ENCODE measurements around the gene CIITA.
"Not testable (repeated sequence)": the region's sequence is repeated elsewhere in the genome, so short reads cannot be mapped to it uniquely, and the experiment has no call there.

The CIITA gene

DNA sequence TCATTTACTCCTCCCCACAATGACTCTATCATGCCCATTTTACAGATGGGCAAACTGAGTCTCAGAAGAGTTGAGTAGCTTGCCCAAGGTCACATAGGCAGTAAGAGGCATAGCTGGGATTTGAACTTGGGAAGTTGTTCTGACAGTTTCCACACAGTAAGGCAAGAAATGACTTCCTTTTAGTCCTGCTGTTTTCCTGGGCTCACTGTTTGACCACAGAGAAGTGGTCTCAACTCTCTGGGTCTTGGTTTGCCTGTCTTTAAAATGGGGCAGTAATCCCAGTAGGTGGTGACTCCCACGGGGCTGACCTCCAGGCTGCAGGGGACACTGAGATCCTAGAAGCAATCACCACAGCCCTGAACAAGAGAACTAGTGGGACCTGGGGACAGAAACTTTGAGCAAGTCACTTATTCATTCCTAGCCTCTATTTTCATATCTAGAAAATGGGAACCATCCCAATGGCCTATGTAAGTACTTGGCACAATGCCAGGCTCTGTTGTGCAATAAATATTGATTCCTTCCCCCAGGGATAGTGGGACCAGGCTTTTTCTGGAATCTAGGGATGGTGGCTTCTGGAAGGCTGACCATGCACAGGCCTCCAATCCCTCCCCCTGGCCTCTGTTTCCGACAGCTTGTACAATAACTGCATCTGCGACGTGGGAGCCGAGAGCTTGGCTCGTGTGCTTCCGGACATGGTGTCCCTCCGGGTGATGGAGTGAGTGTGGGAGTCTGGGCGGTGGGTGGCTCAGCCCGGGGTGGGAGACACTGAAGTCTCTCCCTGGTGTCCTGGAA is 44.7 kb downstream of the CIITA start:
- no peak for DNase-seq (ENCODE audit: low spot score)

DNA sequence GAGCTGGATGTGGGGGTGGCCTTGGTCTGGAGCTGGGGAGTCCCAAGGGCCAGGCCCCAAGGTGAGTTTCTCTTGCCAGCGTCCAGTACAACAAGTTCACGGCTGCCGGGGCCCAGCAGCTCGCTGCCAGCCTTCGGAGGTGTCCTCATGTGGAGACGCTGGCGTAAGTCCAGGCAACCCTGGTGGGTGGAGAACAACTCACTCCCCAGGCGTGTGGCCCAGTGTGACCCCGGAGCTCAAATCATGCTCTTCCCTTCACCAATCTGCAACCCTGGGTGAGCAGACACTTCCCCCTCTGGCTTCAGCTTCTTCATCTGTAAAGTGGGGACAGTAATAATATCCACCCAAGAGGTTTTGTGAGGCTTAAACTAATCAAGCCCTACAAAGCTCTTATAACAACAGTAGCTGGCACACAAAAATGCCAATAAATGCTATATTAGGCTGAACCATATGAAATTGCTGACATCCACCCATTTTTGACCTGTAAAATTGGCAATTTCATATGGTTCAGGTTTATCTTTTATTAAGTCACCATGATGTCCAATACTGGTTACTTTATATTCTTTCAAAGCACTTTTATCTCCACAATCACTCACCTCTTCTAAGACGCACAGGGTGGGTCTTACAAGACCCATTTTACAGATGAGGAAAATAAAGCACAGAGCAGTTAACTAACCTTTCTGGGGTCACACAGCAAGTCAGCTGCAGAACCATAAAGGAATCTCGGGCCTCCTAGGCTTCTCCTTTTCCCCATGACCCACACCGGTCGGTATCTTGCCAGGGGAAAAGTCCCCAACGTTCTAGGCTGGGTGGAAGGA is 45.5 kb downstream of the CIITA start:
- no peak for DNase-seq (ENCODE audit: low spot score)

DNA sequence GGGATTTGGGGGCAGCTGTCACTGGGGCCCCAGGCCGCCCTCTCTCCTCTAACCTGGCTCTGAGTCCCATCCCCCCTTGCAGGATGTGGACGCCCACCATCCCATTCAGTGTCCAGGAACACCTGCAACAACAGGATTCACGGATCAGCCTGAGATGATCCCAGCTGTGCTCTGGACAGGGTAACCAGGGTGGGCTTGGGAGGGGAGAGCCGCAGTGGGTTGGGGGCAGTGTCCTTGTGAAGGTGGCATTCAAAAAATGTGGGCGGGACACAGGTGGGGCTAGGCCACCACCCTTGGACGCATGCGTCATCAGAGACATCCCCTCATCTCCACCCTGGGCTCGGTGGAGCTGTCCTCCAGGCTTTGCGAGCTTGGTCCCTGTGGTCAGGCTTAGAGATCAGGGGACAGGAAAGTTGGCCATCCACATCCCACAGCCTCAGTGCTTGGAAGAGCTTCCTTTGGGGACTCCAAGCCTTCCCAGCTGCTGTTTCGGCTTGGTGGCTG is 46.2 kb downstream of the CIITA start:
- no peak for DNase-seq (ENCODE audit: low spot score)

DNA sequence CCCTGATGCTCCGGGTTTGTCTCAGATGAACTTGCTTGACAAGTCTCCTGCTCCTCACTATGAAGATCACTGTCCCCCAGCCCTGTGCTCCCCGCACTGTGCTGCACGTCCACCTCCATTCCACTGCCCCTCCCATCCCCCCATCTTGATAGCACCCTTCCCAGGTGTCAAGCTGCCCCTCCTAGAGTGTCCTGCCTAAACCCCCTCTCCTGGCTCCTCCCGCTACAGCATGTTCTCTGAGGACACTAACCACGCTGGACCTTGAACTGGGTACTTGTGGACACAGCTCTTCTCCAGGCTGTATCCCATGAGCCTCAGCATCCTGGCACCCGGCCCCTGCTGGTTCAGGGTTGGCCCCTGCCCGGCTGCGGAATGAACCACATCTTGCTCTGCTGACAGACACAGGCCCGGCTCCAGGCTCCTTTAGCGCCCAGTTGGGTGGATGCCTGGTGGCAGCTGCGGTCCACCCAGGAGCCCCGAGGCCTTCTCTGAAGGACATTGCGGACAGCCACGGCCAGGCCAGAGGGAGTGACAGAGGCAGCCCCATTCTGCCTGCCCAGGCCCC is 46.7 kb downstream of the CIITA start:
- no peak for DNase-seq (ENCODE audit: low spot score)

DNA sequence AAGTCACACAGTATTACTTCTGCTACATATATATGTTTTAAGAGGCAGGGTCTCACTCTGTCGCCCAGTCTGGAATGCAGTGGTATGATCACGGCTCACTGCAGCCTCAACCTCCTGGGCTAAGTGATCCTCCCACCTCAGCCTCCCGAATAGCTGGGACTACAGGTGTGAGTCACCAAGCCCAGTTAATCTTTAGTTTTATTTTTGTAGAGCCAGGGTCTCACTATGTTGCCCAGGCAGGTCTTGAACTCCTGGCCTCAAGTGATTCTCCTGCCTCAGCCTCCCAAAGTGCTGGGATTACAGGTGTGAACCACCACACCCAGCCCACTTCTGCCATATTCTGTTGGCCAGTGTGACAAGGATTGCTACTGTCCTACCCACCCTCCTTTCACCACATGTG is 48.3 kb downstream of the CIITA start:
- DNase-seq (ENCODE audit: low spot score): not testable (repeated sequence)

DNA sequence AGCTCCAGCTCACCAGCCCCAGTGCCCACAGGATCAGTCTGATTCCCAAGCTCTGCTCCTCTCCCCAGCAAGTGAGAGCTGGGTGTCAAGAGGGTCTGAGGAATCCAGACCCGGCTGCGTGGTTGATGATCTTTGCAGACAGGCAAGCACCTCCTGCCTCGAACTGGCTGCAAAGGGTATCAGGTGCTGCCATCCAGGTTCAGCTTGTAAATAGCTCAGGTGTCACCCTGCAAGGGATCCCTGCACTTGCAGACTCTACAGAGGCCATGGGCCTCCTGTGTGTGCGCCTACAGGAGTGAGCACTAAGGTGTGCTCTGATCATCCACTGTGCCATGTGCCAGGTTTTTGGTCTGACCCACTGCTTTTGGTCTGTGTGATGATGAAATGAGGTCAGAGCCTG is 49.1 kb downstream of the CIITA start:
- DNase-seq (ENCODE audit: low spot score): no peak

DNA sequence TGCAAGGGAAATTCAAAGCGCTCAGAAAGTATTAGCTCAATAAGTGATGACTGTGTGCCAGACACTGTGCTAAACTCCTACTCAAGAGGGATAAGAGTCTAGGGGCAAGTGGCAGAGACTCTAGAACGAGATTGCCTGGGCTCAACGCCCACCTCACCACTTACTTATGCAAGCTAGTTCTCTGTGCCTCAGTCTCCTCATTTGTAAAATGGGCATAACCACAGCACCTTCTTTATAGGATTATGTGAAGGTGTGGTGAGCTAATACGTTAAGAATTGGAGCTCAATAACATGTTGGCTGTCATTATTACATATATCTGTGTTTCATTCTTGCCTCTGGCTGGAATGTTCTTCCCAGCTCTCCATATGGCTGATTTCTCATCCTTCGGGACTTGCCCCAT is 49.9 kb downstream of the CIITA start:
- DNase-seq (ENCODE audit: low spot score): no peak

DNA sequence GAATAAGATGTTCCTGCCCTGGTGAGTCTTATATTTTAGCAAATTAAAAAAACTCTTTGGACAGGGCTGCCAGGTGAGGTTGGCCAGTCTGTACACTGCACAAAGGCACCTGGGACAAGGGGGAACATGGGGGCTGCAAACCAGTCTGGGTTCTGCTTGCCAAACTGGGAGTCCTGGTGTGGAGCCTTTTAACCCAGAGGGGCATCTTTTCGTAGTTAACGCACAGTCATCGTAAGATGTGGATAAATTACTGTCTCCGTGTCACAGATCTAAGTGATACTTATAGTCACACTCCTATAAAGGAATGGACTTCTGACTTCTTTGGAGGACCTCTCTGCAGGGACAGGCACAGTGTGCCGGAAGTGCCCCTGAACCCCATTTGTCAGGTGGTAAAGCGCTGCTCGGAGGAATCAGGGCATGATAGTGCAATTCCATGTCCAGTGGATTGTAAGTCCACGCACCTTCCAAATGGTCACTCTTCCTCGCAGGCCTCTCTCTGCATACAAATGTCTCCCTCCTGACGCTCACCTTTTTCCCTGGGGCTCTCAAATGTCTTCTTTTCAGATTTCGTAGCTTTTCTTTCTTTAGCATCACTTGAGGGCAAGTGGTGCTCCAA is 50.6 kb downstream of the CIITA start:
- DNase-seq (ENCODE audit: low spot score): no peak

DNA sequence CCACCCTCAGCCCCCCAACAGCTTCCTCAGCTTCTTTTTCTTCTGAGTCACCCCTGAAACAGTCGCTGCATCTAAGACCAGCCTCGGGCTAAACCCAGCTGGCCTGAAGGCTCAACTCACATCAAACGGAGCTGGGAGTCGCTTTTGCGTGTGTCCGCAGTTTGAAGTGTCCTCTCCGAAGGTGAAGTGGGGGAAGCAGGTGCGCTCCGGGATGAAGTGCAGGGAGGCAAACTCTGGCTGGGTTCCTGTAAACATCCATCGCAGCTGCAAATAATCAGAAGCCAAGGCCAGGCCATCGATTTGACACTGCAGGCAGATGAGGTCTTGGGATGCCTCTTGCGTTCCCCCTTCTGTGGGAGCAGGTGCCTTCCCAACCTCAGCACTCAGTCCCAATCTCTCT is 52.1 kb downstream of the CIITA start:
- DNase-seq (ENCODE audit: low spot score): not testable (repeated sequence)

DNA sequence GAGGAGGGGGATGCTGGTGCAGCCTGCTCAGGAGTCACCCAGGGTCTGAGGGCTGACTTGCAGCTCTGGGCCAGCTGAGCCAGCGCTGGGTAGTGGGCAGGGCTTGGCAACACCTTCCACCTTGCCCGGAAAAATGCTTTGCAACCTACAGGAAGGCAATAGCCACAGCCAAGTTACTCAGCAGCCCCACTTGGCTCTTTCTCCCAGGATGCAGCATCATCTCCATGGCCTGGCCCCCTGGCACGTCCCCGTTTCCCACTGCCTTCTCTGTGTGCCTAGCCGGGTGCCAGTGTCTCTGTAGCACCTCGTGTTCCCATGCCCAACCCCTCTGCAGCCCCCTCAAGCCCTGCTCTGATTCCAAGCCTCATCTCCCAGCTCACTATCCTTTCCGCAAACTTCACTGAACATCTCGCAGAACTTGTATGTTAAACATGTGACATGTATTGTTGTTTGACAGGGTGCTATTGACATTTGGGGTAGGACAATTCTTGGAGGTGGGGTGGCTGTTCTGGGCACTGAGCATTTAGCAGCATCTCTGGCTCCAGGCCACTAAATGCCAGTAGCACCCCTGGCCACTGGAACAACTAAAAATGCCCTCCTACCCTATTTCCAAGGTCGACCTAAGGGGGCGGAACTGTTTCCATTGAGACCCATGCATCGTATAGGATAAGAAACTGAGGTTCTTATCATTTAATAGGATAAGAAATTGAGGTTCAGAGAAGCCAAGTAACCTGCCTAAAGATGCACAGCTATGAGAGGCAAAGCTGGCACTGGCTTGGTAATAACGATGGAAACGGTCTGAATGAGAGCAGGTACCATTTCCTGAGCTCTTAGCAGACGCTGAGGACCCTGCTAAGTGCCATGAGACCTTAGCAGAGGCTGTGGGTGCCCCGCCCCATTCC is 53.1 kb downstream of the CIITA start:
- DNase-seq (ENCODE audit: low spot score): no peak

DNA sequence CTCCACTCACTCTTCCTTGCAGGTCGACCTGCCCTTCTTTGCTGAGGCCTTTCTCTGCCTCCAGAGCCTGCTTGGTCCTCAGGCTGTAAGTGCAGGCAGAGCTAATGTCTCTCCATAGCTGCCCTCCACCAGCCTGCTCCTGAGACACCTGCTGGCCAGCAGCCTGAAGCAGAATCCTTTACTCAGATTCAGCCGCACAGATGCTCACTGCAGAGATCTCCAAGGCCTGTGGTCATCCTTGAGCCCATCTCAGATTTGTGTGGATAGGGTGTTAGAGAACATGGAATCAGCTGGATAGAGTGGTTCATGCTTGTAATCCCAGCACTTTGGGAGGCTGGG is 53.7 kb downstream of the CIITA start:
- DNase-seq (ENCODE audit: low spot score): no peak

DNA sequence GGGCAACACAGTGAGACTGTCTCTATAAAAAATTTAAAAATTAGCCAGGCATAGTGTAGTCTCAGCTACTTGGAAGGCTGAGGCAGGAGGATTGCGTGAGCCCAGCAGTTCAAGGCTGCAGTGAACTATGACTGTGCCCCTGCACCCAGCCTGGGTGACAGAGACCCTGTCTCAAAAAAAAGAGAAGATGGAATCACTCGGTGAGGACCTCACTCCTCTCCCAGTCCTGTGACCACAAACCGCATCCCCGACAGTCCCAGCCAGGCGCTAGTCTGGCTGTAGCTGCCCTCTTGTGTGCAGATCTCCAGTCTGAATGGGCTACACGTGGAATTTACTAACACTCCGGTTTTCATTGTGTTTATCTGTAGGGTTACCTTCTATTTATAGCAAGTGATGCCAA is 54.1 kb downstream of the CIITA start:
- DNase-seq (ENCODE audit: low spot score): no peak

DNA sequence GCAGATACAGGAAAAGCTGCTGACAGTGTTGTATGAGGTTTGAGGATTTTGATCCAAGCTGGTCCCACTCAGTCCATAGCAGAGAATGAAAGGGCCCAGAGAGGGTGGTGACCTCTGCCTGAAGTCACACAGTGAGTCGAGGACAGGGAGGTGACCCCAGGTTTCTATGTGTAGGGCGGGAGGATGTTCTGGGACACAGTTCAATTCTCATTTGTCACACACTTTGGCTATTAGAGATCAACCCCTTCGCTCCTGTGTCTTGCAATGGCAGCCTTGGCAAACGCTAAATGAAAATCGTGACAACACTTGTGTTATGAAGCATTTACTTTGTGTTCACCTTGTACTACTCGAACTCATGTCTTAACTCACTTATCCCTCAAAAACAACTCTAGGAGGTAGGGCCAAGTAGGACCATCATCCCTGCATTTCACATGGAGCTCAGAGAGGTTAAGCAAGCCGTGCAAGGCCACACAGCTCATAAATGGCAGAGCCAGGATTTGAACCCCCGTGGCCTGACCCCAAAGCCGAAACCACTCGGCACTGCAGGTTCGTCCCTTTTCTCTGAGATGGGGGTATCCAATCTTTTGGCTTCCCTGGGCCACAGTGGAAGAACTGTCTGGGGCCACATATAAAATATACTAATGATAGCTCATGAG is 55.1 kb downstream of the CIITA start:
- DNase-seq (ENCODE audit: low spot score): no peak

DNA sequence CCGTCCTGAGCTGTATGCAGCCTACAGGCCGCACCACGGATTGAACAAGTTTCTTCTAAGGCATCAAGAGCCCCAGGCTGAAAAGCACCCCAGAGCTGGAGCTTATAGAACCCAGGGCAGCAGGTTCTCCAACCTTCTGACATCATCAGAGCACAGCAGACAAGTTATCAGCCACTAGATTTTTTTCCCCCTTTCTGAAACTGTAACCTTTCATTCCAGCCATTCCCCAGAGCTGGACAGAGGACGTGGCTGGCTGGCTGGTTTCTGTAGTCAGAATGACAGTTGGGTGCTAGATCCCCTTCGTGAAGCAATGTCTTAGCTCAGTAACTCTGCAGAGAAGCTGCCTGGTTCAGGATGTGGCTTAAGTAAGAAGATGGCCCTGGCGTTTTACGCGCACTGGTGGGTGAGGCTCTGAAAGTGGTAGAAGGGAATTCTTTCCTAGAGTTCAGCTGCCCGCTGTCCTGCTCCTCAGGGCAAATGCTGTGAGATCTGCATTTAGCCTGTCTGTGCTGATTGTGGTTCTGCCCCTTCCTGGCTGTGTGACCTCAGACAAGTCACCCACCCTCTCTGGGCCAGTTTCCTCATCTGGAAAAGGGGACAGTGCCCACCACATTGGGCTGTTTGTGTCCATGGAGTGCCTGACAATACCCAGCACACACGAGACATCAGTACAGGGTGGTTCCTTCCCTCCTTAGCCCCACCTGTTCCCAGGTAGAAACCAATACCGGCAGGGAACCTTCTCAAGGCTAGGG is 56.1 kb downstream of the CIITA start:
- no peak for DNase-seq (ENCODE audit: low spot score)

DNA sequence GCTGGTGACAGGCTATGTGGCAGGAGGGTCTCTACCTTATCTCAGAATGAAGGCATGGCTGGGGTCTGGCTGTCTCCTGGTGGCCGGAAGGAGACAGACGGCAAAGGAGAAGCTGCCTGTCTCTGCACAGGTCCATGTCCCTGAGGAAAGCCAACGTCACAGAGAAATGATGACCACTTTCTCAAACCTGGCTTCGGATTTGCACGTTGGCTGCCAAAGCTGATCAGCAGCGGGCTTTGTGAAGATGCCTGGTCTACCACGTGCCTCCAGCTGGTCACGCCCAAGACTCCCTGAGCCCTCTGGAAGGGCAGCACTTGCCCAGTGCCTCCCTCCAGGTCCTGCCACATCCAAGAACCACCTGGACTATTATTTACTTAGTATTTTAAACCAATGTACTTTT is 56.9 kb downstream of the CIITA start:
- no peak for DNase-seq (ENCODE audit: low spot score)

DNA sequence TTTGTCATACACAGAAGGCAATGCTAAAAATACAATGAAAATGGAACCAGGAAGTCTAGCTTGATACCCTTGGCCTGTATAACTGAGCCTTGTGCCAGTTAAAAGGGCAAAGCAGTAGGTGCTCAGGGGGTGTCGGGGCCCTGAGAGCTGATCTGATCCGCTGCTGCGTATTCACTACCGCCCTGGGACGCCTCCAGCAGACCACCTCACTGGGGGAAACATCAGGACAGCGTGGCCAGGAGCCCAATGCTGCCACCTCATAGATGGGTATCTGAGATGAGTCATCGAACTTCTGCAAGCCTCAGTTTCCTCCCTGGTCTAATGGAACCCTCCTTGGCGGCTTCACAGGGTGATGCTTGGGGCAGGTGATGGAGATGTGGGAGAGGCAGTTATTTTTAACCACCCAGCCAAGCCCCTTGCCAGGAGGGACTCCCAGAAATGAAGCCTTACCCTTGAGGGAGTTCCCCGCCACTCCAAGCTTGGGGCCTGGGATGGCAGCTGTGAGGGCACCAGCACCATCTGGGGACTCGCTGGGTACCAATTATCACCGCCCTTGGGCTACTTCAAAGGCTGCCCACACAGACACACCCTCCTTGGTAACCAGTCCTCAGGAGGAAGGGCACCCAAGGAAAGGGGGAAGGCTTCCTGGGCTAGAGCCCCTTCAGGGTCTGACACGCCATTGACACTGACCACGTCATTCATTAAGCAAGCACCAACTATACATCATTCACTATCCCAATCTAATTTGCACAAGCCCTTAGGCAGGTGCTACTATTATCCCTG is 57.5 kb downstream of the CIITA start:
- DNase-seq (ENCODE audit: low spot score): no peak

DNA sequence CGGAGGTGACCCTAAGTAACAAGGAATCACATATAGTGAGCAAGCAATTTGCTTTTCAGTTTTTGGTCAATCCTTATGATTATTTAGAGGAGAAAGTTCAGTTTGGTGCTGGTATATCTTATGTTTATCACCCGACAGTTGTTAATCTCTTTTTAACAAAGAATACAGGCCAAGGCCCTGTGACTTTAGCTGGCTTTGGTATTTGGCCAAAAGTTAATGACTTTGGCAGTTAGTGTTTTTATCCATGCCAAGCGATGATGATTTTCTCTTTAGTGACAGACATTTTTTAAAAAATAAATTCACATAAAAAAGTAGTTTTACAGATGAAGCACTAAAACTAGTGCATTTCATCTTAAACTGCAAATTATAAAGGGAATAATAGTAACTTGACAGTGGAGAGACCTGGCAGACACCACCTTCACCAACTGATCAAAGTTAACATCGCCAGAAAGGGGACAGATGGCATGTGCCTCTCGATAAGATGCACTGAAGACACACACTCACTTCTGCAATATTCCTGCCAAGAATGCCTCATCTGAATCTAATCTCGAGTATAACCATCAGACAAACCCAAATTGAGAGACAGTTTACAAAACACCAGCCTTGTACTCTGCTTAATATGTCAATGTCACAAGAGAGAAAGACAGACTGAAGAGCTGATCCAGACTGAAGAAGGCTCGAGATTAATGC is 58.4 kb downstream of the CIITA start:
- no peak for DNase-seq (ENCODE audit: low spot score)

DNA sequence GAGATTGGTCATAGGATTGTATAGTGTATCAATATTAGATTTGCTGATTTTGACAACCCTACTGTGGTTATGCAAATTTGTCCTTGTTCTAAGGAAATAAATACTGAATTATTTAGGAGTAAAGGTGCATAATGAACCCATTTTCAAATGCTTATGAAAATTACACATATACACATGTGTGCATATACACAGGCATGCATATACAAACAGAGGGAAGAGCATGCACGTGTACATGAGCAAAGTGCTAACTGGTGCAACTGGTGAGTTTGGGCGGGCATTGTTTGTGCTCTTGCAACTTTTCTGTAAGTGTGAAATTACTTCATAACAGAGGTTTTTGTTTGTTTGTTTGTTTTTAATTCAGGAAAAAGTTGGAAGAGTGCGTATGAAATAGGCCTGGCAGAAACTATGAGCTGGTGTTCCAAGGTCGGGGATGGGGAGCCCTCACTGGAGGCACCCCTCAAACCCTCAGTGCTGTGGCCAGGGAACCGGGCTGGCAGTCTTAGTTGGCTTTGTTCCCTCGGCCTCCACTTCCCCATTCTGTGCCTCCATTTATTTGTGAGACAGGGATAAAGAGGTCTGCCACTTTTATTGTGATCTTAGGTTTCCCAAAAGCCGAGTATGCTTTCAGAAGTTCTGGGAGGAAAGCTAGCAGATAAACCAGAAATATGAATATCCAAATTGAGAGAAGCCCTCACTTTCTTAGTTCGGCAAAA is 59.4 kb downstream of the CIITA start:
- no peak for DNase-seq (ENCODE audit: low spot score)
